ENCODE results near the gene CCNI2.

The CCNI2 gene

GRCh38 chr5:132770476-132771159 is 23.4 kb downstream of the CCNI2 start:
- TF ChIP-seq, protein P1, sequence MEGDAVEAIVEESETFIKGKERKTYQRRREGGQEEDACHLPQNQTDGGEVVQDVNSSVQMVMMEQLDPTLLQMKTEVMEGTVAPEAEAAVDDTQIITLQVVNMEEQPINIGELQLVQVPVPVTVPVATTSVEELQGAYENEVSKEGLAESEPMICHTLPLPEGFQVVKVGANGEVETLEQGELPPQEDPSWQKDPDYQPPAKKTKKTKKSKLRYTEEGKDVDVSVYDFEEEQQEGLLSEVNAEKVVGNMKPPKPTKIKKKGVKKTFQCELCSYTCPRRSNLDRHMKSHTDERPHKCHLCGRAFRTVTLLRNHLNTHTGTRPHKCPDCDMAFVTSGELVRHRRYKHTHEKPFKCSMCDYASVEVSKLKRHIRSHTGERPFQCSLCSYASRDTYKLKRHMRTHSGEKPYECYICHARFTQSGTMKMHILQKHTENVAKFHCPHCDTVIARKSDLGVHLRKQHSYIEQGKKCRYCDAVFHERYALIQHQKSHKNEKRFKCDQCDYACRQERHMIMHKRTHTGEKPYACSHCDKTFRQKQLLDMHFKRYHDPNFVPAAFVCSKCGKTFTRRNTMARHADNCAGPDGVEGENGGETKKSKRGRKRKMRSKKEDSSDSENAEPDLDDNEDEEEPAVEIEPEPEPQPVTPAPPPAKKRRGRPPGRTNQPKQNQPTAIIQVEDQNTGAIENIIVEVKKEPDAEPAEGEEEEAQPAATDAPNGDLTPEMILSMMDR (IDR thresholded peaks at IDR 0.05; ENCODE audit: extremely low read depth, insufficient read depth, missing control alignments), result no peak
- in situ Hi-C loops (cut with MboI; ENCODE audit: low pct_unique_long_range_greater_than_20kb, low sequenced_read_pairs, unreplicated experiment), result no loop called here
- no peak for DNase-seq (ENCODE audit: low spot score)

- TF ChIP-seq, protein P1 (IDR thresholded peaks at IDR 0.05; ENCODE audit: extremely low read depth, insufficient read depth, missing control alignments), result no peak
- in situ Hi-C loops (cut with MboI; ENCODE audit: low pct_unique_long_range_greater_than_20kb, low sequenced_read_pairs, unreplicated experiment), result no loop called here
- DNase-seq (ENCODE audit: low spot score), result no peak
Measured at GRCh38 chr5:132771503-132771998, 24.3 kb downstream of the CCNI2 start.

- TF ChIP-seq, protein P1 (IDR thresholded peaks at IDR 0.05; ENCODE audit: extremely low read depth, insufficient read depth, missing control alignments), result no peak
- in situ Hi-C loops (cut with MboI; ENCODE audit: low pct_unique_long_range_greater_than_20kb, low sequenced_read_pairs, unreplicated experiment), result no loop called here
- no peak for DNase-seq (ENCODE audit: low spot score)
Measured at GRCh38 chr5:132772291-132773070, 25.3 kb downstream of the CCNI2 start.

DNA sequence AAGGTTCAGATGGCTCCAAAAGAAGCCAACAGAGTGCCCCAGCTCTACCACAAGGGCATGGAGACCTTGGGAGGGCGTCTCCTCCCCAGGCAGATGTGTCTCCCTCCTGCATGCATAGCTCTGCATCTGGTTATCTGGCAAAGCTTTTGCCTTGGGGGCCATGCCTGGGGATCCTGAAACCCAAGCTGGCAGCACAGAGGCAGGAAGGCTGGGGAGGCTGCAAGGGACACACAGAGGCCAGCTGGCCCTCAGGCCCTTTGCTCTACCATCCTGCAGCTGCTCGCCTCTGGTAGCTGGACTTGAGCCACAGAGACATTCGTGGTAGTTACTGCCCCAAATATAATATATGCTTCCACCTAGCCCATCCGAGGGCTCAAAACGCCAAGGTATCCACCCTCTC is 25.9 kb downstream of the CCNI2 start:
- TF ChIP-seq, protein P1 (IDR thresholded peaks at IDR 0.05; ENCODE audit: extremely low read depth, insufficient read depth, missing control alignments), result no peak
- in situ Hi-C loops (cut with MboI; ENCODE audit: low pct_unique_long_range_greater_than_20kb, low sequenced_read_pairs, unreplicated experiment), result no loop called here
- DNase-seq (ENCODE audit: low spot score), result no peak

DNA sequence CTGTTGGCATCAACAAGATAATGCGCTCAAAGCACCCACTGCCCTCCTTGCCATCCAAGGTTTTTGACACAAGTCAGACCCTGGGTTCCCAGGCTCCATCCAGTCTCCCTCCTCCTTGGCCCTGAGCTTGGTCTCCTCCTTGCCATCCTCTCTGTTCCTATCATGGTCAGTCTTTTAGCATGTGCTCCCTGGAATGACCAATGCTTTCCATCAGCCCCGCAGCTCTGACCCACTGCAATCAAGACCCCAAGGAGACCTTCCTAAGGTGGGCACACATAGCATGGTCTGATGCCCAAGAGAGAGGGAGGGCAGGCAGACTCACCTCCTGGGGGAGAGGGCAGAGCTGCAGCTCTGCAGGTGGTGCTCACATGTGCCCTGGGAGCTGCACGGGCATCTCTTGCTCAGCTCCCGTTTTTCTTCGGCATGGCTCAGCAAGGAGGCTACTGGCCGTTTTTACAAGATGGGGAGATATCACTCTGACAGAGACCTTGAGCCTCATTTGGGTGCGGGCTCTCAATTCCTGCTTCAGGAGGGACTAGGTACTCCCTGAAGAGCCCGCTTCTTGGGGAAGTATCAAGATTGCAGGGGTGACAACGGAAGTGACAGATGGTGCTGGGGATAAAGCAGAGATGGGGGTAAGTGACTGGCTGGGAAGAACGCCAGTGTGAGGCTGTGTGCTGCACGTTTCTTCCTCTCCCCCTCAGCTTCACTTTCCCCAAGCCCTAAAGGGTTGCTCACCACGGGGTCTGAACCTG is 26.6 kb downstream of the CCNI2 start:
- in situ Hi-C loops (cut with MboI; ENCODE audit: low pct_unique_long_range_greater_than_20kb, low sequenced_read_pairs, unreplicated experiment), result no loop called here
- TF ChIP-seq, protein P1 (IDR thresholded peaks at IDR 0.05; ENCODE audit: extremely low read depth, insufficient read depth, missing control alignments), result no peak

GRCh38 chr5:132774406-132774805 is 27.2 kb downstream of the CCNI2 start:
- DNase-seq (ENCODE audit: low spot score), result no peak
- TF ChIP-seq, protein P1 (IDR thresholded peaks at IDR 0.05; ENCODE audit: extremely low read depth, insufficient read depth, missing control alignments), result no peak
- in situ Hi-C loops (cut with MboI; ENCODE audit: low pct_unique_long_range_greater_than_20kb, low sequenced_read_pairs, unreplicated experiment), result no loop called here

More for the DNA sequence above, 26.6 kb downstream of the CCNI2 start:
- no peak for DNase-seq (ENCODE audit: low spot score)
